Lung microvascular endothelial cell (primary cell): ENCODE measurements around the gene UQCRC2. TPM values are rescaled to one million over a fixed set of nuclear protein-coding genes. Genes with fewer than 3 reads are reported as not detected.
"Not testable (repeated sequence)": the region's sequence is repeated elsewhere in the genome, so short reads cannot be mapped to it uniquely, and the experiment has no call there.

Experiments
- DNase-seq, 2 donors: peaks; one replicate each; pipeline versions ENCODE4 v3.0.0 to v3.0.0-alpha.2; 2010; ENCODE audit warnings: low read depth in 2 of 2
- total RNA-seq: library from RNA; depleted of rRNA; stranded (reverse); fragments of >200 nt; gene quantifications from 2 replicates; pipeline ENCODE4 v1.2.1, GENCODE V29; 2014

The UQCRC2 gene
- total RNA-seq, 1 donor from 2014 or later, result 238 TPM

GRCh38 chr16:22008215-22009059 is 55.3 kb downstream of the UQCRC2 start:
- peak; percentile 24 to 30 for DNase-seq

GRCh38 chr16:22010902-22011301 is 57.7 kb downstream of the UQCRC2 start:
- no peak for DNase-seq

- DNase-seq, result no peak
Measured at GRCh38 chr16:22012241-22012640, 59.1 kb downstream of the UQCRC2 start.

GRCh38 chr16:22013486-22013885 is 60.3 kb downstream of the UQCRC2 start:
- DNase-seq, result no peak

GRCh38 chr16:22014271-22014873 is 61.2 kb downstream of the UQCRC2 start:
- no peak for DNase-seq

GRCh38 chr16:22016927-22017326 is 63.8 kb downstream of the UQCRC2 start:
- DNase-seq, result peak in 1 of 2 donors; percentile 32

GRCh38 chr16:22018559-22018958 is 65.4 kb downstream of the UQCRC2 start:
- no peak for DNase-seq

GRCh38 chr16:22022151-22022550 is 69.0 kb downstream of the UQCRC2 start:
- no peak for DNase-seq

- DNase-seq, result no peak
Measured at GRCh38 chr16:22023505-22023904, 70.3 kb downstream of the UQCRC2 start.

- DNase-seq, result not testable (repeated sequence)
Measured at GRCh38 chr16:22024785-22025184, 71.6 kb downstream of the UQCRC2 start.

- DNase-seq, result no peak
Measured at GRCh38 chr16:22027633-22028032, 74.5 kb downstream of the UQCRC2 start.

- no peak for DNase-seq
Measured at GRCh38 chr16:22029632-22030031, 76.5 kb downstream of the UQCRC2 start.

GRCh38 chr16:22030087-22030812 is 77.1 kb downstream of the UQCRC2 start:
- no peak for DNase-seq

GRCh38 chr16:22031483-22032083 is 78.4 kb downstream of the UQCRC2 start:
- DNase-seq, result no peak

Other genes with a start within 250 kb of the UQCRC2 start
- gene NPIPB4, start 95.6 kb upstream of the UQCRC2 start, total RNA-seq, result 10.7 and 19.0 TPM in 2 replicates
- not detected in 2 replicates for gene PDZD9, start 47.8 kb downstream of the UQCRC2 start, total RNA-seq
- 8.3 and 10.9 TPM in 2 replicates for gene MOSMO, start 54.8 kb downstream of the UQCRC2 start, total RNA-seq
- gene VWA3A, start 139.2 kb downstream of the UQCRC2 start, total RNA-seq, result not detected in 2 replicates
- 0.20 and 0.22 TPM in 2 replicates for gene SDR42E2, start 209.1 kb downstream of the UQCRC2 start, total RNA-seq